Esophagus muscularis mucosa (tissue), 4 donors: ENCODE results near the gene ANKRD33B. TPM values are rescaled to one million over a fixed set of nuclear protein-coding genes. Genes with fewer than 3 reads are reported as not detected.
"Not testable (repeated sequence)": the region's sequence is repeated elsewhere in the genome, so short reads cannot be mapped to it uniquely, and the experiment has no call there.

ENCODE experiments used
- DNase-seq: peaks from one replicate; pipeline ENCODE4 v3.0.0-alpha.2; 2017; ENCODE audit errors: extremely low spot score
- H3K27ac ChIP-seq, 4 donors: fragments of 200-600 bp; sonication (generic); replicated peaks in 1 of 4; 1 replicate in 3 of 4; 2 replicates in 1 of 4; pipeline ENCODE4 v1.5.1; 2016 to 2019; ENCODE audit warnings: mild to moderate bottlenecking in 1 of 4
- H3K27me3 ChIP-seq, 4 donors: fragments of 200-600 bp; sonication (generic); one replicate each; pipeline versions ENCODE4 v1.5.1 to v1.6.0; 2016 to 2019
- H3K36me3 ChIP-seq, 4 donors: fragments of 200-600 bp; sonication (generic); one replicate each; pipeline ENCODE4 v1.5.1; 2016 to 2019
- H3K4me1 ChIP-seq, 4 donors: fragments of 200-600 bp; sonication (generic); one replicate each; pipeline ENCODE4 v1.5.1; 2016 to 2019
- H3K4me3 ChIP-seq, 4 donors: fragments of 200-600 bp; sonication (generic); 1 replicate in 2 of 4; 2 replicates in 2 of 4; pipeline ENCODE4 v1.5.1; 2016 to 2019; ENCODE audit warnings: mild to moderate bottlenecking in 4 of 4, moderate library complexity in 1 of 4
- H3K9me3 ChIP-seq, 4 donors: fragments of 200-600 bp; sonication (generic); 1 replicate in 3 of 4; 2 replicates in 1 of 4; pipeline ENCODE4 v1.5.1; 2016 to 2019
- EP300 ChIP-seq: sonication (generic); formaldehyde crosslinking; IDR thresholded peaks from one replicate; pipeline ENCODE4 v1.6.1; 2017; ENCODE audit warnings: antibody characterized with exemption
- POLR2A ChIP-seq: fragments of 450-650 bp; IDR thresholded peaks from one replicate; pipeline ENCODE4 v1.6.1; 2017; ENCODE audit warnings: antibody characterized with exemption, moderate library complexity, mild to moderate bottlenecking, low read depth
- POLR2AphosphoS5 ChIP-seq, 2 donors: sonication (generic); formaldehyde crosslinking; IDR thresholded peaks; one replicate each; pipeline ENCODE4 v1.6.1; 2017; ENCODE audit warnings: antibody characterized with exemption in 2 of 2
- WGBS: methylation state at CpG from one replicate; pipeline ENCODE4 v1.1.5; 2018; 5-methylcytosine and 5-hydroxymethylcytosine counted together
- intact Hi-C: fragments of 100-400 bp; cut with DNase I; formaldehyde crosslinking; loops from one replicate; pipeline ENCODE4 v1.15.1; 2023
- total RNA-seq, 4 donors: library from RNA; depleted of rRNA; stranded (reverse); fragments of >200 nt; gene quantifications; one replicate each; pipeline versions ENCODE4 v1.1.0 to v1.2.1, GENCODE V29; 2016
- TF ChIP-seq, protein P1 (sequence below), 3 experiments: fragments of 200-600 bp in 2 of 3; fragments of 450-650 bp in 1 of 3; sonication (generic) in 2 of 3; IDR thresholded peaks; one replicate each; pipeline ENCODE4 v1.5.1; 2017 to 2019; ENCODE audit warnings: antibody characterized with exemption in 3 of 3, mild to moderate bottlenecking in 2 of 3, moderate library complexity in 1 of 3

ANKRD33B gene
- 1 to 10 TPM; 4.6 to 8.2 (median 6.7) TPM for total RNA-seq

DNA sequence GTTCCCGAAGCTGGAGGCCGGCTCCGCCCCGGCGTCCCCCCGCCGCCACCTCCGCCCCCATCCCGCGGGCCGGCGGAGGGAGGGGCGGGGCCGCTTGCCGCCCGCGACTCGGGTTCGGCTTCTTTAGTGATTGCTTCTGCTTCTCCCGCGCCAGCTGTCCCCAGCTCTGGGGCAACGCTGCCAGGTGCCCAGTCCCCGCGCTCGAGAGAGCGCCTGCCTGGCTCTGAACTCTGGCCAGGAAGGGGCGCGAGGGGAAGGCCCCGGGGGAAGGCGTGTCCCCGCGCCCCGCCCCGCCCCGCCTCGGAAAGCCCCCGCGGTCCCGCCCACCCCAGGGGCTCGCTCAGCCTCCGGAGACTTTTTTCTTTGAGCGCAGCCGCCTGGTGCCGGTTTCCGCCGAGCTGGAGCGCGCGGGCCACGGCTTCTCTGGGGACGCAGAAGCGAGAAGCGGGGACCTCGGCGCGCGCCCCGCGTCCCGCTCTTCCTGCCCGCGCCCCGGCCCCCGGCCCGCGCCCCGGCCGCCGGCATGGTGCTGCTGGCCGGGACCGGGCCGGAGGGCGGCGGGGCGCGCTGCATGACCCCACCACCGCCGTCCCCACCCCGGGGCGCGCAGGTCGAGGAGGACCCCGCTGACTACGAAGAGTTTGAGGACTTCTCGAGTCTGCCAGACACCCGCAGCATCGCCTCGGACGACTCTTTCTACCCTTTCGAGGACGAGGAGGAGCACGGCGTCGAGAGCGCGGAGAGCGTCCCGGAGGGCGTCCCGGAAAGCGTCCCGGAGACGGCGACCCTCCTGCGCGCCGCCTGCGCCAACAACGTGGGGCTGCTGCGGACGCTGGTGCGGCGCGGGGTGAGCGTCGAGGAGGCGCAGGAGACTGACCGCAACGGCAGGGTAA, at the start of gene ANKRD33B:
Gene ANKRD33B (plus strand): TSS at position 126 of the 893 bp plus-strand sequence. CDS start 398 bp downstream, at position 524.
- Histone ChIP-seq H3K4me1 (peaks cover 16 to 59% (median 41%) of the 10 kb centered on the region in 4 donors), H3K27me3 (peaks cover 0 to 50% (median 21%) of the 10 kb centered on the region in 4 donors), H3K9me3 (no peaks in the 10 kb centered on the region), H3K4me3 (peak within 1 kb of the TSS; percentile 63 to 77 (median 70)), H3K36me3 (no peaks in the 10 kb centered on the region), H3K27ac (peak within 1 kb of the TSS; percentile 73 to 82 (median 80))
- no peak for TF ChIP-seq POLR2A
- TF ChIP-seq POLR2AphosphoS5 (IDR thresholded peaks at IDR 0.05) = peak; percentile 15 to 73
- TF ChIP-seq, protein P1, sequence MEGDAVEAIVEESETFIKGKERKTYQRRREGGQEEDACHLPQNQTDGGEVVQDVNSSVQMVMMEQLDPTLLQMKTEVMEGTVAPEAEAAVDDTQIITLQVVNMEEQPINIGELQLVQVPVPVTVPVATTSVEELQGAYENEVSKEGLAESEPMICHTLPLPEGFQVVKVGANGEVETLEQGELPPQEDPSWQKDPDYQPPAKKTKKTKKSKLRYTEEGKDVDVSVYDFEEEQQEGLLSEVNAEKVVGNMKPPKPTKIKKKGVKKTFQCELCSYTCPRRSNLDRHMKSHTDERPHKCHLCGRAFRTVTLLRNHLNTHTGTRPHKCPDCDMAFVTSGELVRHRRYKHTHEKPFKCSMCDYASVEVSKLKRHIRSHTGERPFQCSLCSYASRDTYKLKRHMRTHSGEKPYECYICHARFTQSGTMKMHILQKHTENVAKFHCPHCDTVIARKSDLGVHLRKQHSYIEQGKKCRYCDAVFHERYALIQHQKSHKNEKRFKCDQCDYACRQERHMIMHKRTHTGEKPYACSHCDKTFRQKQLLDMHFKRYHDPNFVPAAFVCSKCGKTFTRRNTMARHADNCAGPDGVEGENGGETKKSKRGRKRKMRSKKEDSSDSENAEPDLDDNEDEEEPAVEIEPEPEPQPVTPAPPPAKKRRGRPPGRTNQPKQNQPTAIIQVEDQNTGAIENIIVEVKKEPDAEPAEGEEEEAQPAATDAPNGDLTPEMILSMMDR (IDR thresholded peaks at IDR 0.05) = no peak
- no peak for TF ChIP-seq EP300
- no peak for DNase-seq
- WGBS = no CpG with 5 or more reads among the region's 119 CpGs
- intact Hi-C loops = no loop called here

DNA sequence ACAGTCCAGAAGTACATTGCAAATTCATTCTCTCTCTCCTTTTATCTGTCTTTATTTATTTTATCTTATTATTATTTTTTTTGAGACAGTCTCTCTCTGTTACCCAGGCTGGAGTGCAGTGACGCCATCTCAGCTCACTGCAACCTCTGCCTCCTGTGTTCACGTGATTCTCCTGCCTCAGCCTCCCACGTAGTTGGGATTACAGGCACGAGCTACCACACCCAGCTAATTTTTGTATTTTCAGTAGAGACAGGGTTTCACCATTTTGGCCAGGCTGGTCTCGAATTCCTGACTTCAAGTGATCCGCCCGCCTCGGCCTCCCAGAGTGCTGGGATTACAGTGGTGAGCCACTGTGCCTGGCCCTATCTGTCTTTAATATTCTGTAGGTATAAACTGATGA, 49.3 kb upstream of the ANKRD33B start:
- H3K27ac ChIP-seq, H3K4me3 ChIP-seq, H3K4me1 ChIP-seq, intact Hi-C loops, DNase-seq, H3K36me3 ChIP-seq, H3K9me3 ChIP-seq: not testable (repeated sequence)
- WGBS = 87% methylated on average over 8 of the region's 8 CpGs
- H3K27me3 ChIP-seq = peaks cover 0 to 14% (median 0%) of the 10 kb centered on the region in 4 donors

DNA sequence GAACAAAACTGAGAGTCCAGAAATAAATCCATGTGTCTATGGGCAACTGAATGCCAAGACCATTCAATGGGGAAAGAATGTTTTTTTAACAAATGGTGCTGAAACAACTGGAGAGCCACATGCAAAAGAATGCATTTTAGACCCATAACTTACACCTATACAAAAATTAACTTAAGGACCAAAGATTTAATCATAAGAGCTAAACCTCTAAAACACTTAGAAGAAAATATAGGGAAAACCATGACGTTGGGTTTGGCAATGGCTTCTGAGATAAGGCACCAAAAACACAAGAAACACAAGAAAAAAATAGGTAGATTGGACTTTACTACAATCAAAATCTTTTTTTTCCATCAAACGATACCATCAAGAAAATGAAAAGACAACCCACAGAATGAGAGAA, 48.4 kb upstream of the ANKRD33B start:
- no peak for TF ChIP-seq POLR2A
- TF ChIP-seq, protein P1 (IDR thresholded peaks at IDR 0.05) = no peak
- intact Hi-C loops = no loop called here
- peaks cover 0 to 12% (median 0%) of the 10 kb centered on the region in 4 donors for H3K27me3 ChIP-seq
- H3K4me3 ChIP-seq = no peak overlapping the region
- no peak overlapping the region for H3K27ac ChIP-seq
- H3K4me1 ChIP-seq = no peaks in the 10 kb centered on the region
- 91% methylated on average over 2 of the region's 2 CpGs for WGBS
- DNase-seq = no peak
- H3K9me3 ChIP-seq = no peaks in the 10 kb centered on the region
- no peaks in the 10 kb centered on the region for H3K36me3 ChIP-seq

DNA sequence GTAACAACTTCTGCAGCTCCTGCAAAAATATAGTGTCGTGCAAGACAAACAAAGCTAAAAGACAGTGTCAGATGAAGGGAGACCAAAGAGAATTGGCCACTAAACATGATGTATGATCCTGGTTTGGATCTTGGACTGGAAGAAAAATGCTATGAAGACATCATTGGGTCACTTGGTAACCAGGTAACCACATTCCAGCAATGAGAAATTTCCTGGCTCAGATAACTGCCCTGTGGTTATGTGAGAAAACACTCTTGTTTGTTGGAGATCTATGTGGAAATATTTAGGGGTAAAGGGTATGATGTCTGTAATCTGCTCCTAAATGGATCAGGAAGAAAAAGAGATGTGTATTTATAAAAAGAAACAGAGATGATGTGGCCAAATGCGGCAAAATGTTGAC, 45.5 kb upstream of the ANKRD33B start:
- no peak overlapping the region for H3K27ac ChIP-seq
- no peaks in the 10 kb centered on the region for H3K9me3 ChIP-seq
- 60% methylated on average over 2 of the region's 2 CpGs for WGBS
- H3K27me3 ChIP-seq = no peaks in the 10 kb centered on the region
- no peaks in the 10 kb centered on the region for H3K4me1 ChIP-seq
- intact Hi-C loops = no loop called here
- TF ChIP-seq, protein P1 (IDR thresholded peaks at IDR 0.05) = no peak
- TF ChIP-seq POLR2A = no peak
- no peak for TF ChIP-seq EP300
- no peak for TF ChIP-seq POLR2AphosphoS5 (IDR thresholded peaks at IDR 0.05)
- no peak overlapping the region for H3K4me3 ChIP-seq
- H3K36me3 ChIP-seq = no peaks in the 10 kb centered on the region
- no peak for DNase-seq

DNA sequence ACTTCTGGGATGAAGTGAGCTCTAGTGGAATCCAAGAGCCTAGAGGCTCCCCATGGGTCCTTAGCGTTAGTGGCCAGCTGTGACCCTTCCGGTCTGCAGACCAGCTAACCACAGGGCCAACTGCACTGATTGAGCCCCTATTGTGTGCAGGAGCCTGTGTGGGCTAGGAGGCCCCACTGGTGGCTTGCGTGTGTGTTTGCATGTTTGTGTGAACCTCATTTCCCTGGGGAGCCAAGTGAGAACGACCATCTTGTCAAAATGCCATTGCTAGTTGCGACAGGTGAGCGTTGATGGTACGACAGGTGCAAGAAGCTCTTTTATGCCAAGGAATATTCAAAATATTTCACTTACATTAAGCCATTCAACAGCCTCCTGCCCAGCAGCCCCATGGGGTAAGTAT, 44.1 kb upstream of the ANKRD33B start:
- intact Hi-C loops = no loop called here
- no peaks in the 10 kb centered on the region for H3K9me3 ChIP-seq
- WGBS = 86% methylated on average over 7 of the region's 7 CpGs
- DNase-seq = no peak
- no peaks in the 10 kb centered on the region for H3K36me3 ChIP-seq
- no peak for TF ChIP-seq EP300
- TF ChIP-seq, protein P1 (IDR thresholded peaks at IDR 0.05) = no peak
- TF ChIP-seq POLR2AphosphoS5 (IDR thresholded peaks at IDR 0.05) = no peak
- TF ChIP-seq POLR2A = no peak
- no peaks in the 10 kb centered on the region for H3K27me3 ChIP-seq
- no peak overlapping the region for H3K27ac ChIP-seq
- no peaks in the 10 kb centered on the region for H3K4me1 ChIP-seq
- H3K4me3 ChIP-seq = no peak overlapping the region
